ENCODE results near the gene TMEM178A. TPM values are rescaled to one million over a fixed set of nuclear protein-coding genes. Genes with fewer than 3 reads are reported as not detected.

TMEM178A gene
- total and polyA plus RNA-seq, 2 experiments from 2014 or later = 0.32 TPM; not detected in 1

DNA sequence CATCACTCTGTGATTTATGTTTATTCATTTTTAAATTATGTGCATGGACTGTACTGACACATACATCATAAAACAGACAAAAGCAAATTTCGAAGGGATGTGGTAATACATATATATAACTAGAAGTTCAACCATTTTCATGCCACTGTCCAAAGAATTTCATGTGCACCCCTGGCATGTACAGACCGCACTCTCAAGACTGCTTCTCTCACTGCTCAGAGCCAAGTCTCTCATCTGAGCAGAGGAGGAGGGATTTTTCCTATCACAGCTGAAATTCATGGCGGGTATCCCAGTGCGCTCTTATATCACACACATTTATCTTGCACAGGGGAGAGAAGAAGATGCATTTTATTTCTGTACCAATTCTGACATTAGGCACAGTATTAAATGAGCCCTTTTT is 5.9 kb downstream of the TMEM178A start:
- DNase-seq = no peak

DNA sequence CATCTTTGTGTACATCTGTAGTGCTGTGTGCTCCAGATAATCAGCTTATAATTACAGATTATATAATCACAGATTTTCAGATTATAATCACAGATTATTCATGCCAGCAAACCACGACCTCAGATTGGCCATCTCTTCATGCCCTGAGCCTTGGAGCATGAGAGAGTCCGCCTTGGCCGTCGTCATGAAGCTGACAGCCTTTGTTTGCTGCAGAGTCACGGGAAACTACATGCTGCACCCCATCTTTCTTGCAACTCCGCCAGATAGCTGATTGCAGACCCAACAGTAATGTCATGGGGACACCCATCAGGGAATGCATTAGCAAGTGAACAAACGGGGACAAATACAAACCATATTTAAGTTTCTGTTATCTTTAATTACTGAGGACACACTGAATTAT is 7.3 kb downstream of the TMEM178A start:
- H3K4me2 ChIP-seq (ENCODE audit: unreplicated experiment) = no peak overlapping the region
- peaks cover 68% of the 10 kb centered on the region for H3K27me3 ChIP-seq (replicated peaks; ENCODE audit: insufficient read depth)
- no peak overlapping the region for H3K9ac ChIP-seq
- no peak overlapping the region for H3K4me3 ChIP-seq
- no peaks in the 10 kb centered on the region for H3K9me3 ChIP-seq (ENCODE audit: low read depth)
- no peaks in the 10 kb centered on the region for H3K79me2 ChIP-seq (ENCODE audit: insufficient read depth)
- H2AFZ ChIP-seq = no peak overlapping the region
- no peaks in the 10 kb centered on the region for H3K36me3 ChIP-seq (ENCODE audit: low read depth)
- H3K27ac ChIP-seq = no peak overlapping the region
- no peaks in the 10 kb centered on the region for H4K20me1 ChIP-seq (ENCODE audit: insufficient read depth)
- TF ChIP-seq EZH2 (IDR thresholded peaks at IDR 0.05; ENCODE audit: insufficient read depth, poor library complexity, severe bottlenecking) = no peak
- no peak for TF ChIP-seq EZH2phosphoT487 (IDR thresholded peaks at IDR 0.05; ENCODE audit: insufficient read depth, low read depth)
- H3F3A ChIP-seq (ENCODE audit: insufficient read depth) = no peaks in the 10 kb centered on the region
- H3K9me2 ChIP-seq (ENCODE audit: insufficient read depth) = no peaks in the 10 kb centered on the region
- no peak for DNase-seq
- WGBS, 2 experiments (ENCODE audit: low coverage in 1 of 2, low lambda C conversion rate in 2 of 2, missing lambda C conversion rate in 2 of 2) = 50 to 52% methylated on average over 7 of the region's 7 CpGs
- in situ Hi-C loops (cut with MboI) = no loop called here
- H3K4me1 ChIP-seq (ENCODE audit: insufficient read depth) = no peaks in the 10 kb centered on the region

More for the DNA sequence above, 5.9 kb downstream of the TMEM178A start:
- Histone ChIP-seq H3K79me2 (ENCODE audit: insufficient read depth) (no peaks in the 10 kb centered on the region), H3K27me3 (replicated peaks; ENCODE audit: insufficient read depth) (peaks cover 75% of the 10 kb centered on the region), H3K36me3 (ENCODE audit: low read depth) (no peaks in the 10 kb centered on the region), H3K9ac (no peak overlapping the region), H3K4me1 (ENCODE audit: insufficient read depth) (no peaks in the 10 kb centered on the region; the same call in 1 of the 2 replicates), H3K4me3 (no peak overlapping the region), H3K4me2 (ENCODE audit: unreplicated experiment) (no peak overlapping the region), H2AFZ (no peak overlapping the region), H3K9me2 (ENCODE audit: insufficient read depth) (no peaks in the 10 kb centered on the region), H3F3A (ENCODE audit: insufficient read depth) (no peaks in the 10 kb centered on the region), H3K9me3 (ENCODE audit: low read depth) (no peaks in the 10 kb centered on the region), H3K27ac (no peak overlapping the region), H4K20me1 (ENCODE audit: insufficient read depth) (no peaks in the 10 kb centered on the region)
- TF ChIP-seq EZH2 (IDR thresholded peaks at IDR 0.05; ENCODE audit: insufficient read depth, poor library complexity, severe bottlenecking) (no peak), EZH2phosphoT487 (IDR thresholded peaks at IDR 0.05; ENCODE audit: insufficient read depth, low read depth) (no peak)
- 63 to 65% methylated on average over 4 of the region's 4 CpGs for WGBS, 2 experiments (ENCODE audit: low coverage in 1 of 2, low lambda C conversion rate in 2 of 2, missing lambda C conversion rate in 2 of 2)
- in situ Hi-C loops (cut with MboI) = no loop called here

DNA sequence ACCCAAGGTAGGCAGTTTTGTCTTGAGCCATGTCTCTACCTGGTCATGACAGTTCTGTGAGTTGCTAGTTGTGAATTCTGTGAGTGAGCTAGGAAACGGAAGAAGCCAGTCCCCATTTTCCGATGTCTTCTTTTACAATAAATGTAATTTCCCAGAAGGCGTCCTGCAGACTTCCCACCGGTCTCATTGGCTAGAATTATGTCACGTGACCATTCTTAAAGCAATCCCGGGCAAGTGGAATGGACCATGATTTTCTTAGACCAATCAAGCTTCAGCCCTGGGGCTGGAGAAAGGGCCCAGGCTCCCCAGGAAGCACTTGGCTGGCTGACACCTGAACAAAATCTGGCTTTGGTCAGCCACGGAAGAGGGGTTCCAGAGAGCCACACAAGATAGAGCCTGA is 10.6 kb downstream of the TMEM178A start:
- WGBS, 2 experiments (ENCODE audit: low coverage in 1 of 2, low lambda C conversion rate in 2 of 2, missing lambda C conversion rate in 2 of 2) = 76 to 78% methylated on average over 7 of the region's 7 CpGs
- Histone ChIP-seq H3F3A (ENCODE audit: insufficient read depth) (no peaks in the 10 kb centered on the region), H3K27me3 (replicated peaks; ENCODE audit: insufficient read depth) (peaks cover 41% of the 10 kb centered on the region), H3K4me3 (no peak overlapping the region), H3K9me3 (ENCODE audit: low read depth) (no peaks in the 10 kb centered on the region), H3K9me2 (ENCODE audit: insufficient read depth) (no peaks in the 10 kb centered on the region), H3K27ac (no peak overlapping the region), H3K36me3 (ENCODE audit: low read depth) (no peaks in the 10 kb centered on the region), H3K79me2 (ENCODE audit: insufficient read depth) (no peaks in the 10 kb centered on the region), H4K20me1 (ENCODE audit: insufficient read depth) (no peaks in the 10 kb centered on the region), H3K4me2 (ENCODE audit: unreplicated experiment) (no peak overlapping the region), H3K4me1 (ENCODE audit: insufficient read depth) (no peaks in the 10 kb centered on the region), H3K9ac (no peak overlapping the region), H2AFZ (no peak overlapping the region)
- TF ChIP-seq EZH2phosphoT487 (IDR thresholded peaks at IDR 0.05; ENCODE audit: insufficient read depth, low read depth) = no peak
- DNase-seq = no peak
- in situ Hi-C loops (cut with MboI) = no loop called here

DNA sequence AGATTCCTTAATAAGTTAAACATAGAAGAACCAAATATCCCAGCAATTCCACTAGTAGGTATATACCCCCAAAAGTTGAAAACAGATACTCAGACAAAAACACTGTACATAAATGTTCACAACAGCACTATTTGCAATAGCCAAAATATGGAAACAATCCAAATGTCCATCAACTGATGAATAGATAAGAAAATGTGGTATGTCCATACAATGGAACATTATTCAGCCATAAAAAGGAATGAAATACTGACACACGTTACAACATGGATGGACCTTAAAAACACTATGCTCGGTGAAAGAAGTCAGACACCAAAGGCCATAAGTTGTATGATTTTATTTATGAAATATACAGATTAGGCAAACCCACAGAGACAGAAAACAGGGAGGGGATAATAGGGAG is 12.5 kb downstream of the TMEM178A start:
- Histone ChIP-seq H3K27ac (no peak overlapping the region), H3K9me2 (ENCODE audit: insufficient read depth) (no peaks in the 10 kb centered on the region), H3K79me2 (ENCODE audit: insufficient read depth) (no peaks in the 10 kb centered on the region), H3K4me2 (ENCODE audit: unreplicated experiment) (no peak overlapping the region), H3K4me1 (ENCODE audit: insufficient read depth) (no peaks in the 10 kb centered on the region), H2AFZ (no peak overlapping the region), H3K4me3 (no peak overlapping the region), H3K9ac (no peak overlapping the region), H3K27me3 (replicated peaks; ENCODE audit: insufficient read depth) (peaks cover 23% of the 10 kb centered on the region; the same call in 1 of the 2 replicates), H4K20me1 (ENCODE audit: insufficient read depth) (no peaks in the 10 kb centered on the region), H3K9me3 (ENCODE audit: low read depth) (no peaks in the 10 kb centered on the region), H3K36me3 (ENCODE audit: low read depth) (no peaks in the 10 kb centered on the region), H3F3A (ENCODE audit: insufficient read depth) (no peaks in the 10 kb centered on the region)
- in situ Hi-C loops (cut with MboI) = no loop called here
- no peak for DNase-seq
- WGBS, 2 experiments (ENCODE audit: low coverage in 1 of 2, low lambda C conversion rate in 2 of 2, missing lambda C conversion rate in 2 of 2) = 69 to 76% methylated on average over 2 of the region's 2 CpGs
- TF ChIP-seq EZH2phosphoT487 (IDR thresholded peaks at IDR 0.05; ENCODE audit: insufficient read depth, low read depth) (no peak), EZH2 (IDR thresholded peaks at IDR 0.05; ENCODE audit: insufficient read depth, poor library complexity, severe bottlenecking) (no peak)

DNA sequence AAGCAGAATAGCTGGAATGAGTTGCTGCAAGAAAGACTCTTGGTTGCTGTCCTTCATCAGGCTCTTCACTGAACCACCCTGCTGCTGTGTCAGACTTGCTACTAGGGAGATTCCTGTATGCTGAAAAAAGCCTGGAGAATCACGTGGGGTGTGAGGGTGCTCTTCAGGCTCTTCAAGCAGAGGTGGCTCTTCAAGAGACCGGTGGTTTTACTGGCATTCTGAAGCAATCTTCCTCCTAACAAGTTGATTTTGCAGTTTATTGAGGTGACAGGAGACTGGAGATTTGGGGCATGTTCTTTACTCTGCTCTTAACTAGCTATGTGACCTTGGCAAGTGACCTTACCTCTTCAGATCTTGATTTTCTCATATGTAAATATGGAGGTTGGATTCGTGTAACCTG is 14.1 kb downstream of the TMEM178A start:
- H3K36me3 ChIP-seq (ENCODE audit: low read depth) = no peaks in the 10 kb centered on the region
- no peak for DNase-seq
- H3K27ac ChIP-seq = no peak overlapping the region
- in situ Hi-C loops (cut with MboI) = no loop called here
- no peak overlapping the region for H2AFZ ChIP-seq
- H3K79me2 ChIP-seq (ENCODE audit: insufficient read depth) = no peaks in the 10 kb centered on the region
- H3K4me3 ChIP-seq = no peak overlapping the region
- 51 to 52% methylated on average over 3 of the region's 3 CpGs for WGBS, 2 experiments (ENCODE audit: low coverage in 1 of 2, low lambda C conversion rate in 2 of 2, missing lambda C conversion rate in 2 of 2)
- TF ChIP-seq EZH2phosphoT487 (IDR thresholded peaks at IDR 0.05; ENCODE audit: insufficient read depth, low read depth) = no peak
- no peak for TF ChIP-seq EZH2 (IDR thresholded peaks at IDR 0.05; ENCODE audit: insufficient read depth, poor library complexity, severe bottlenecking)
- no peaks in the 10 kb centered on the region for H4K20me1 ChIP-seq (ENCODE audit: insufficient read depth)
- no peak overlapping the region for H3K4me2 ChIP-seq (ENCODE audit: unreplicated experiment)
- no peaks in the 10 kb centered on the region for H3K9me3 ChIP-seq (ENCODE audit: low read depth)
- H3K27me3 ChIP-seq (replicated peaks; ENCODE audit: insufficient read depth) = peaks cover 16% of the 10 kb centered on the region; the same call in 1 of the 2 replicates
- H3K9ac ChIP-seq = no peak overlapping the region
- no peaks in the 10 kb centered on the region for H3K4me1 ChIP-seq (ENCODE audit: insufficient read depth)
- no peaks in the 10 kb centered on the region for H3K9me2 ChIP-seq (ENCODE audit: insufficient read depth)
- H3F3A ChIP-seq (ENCODE audit: insufficient read depth) = no peaks in the 10 kb centered on the region

Data from GM23248 (cell line).